Cardiac muscle cell (in vitro differentiated cells and primary cell): Measurements from ENCODE around the gene LMAN1L. TPM values are rescaled to one million over a fixed set of nuclear protein-coding genes. Genes with fewer than 3 reads are reported as not detected.

Source experiments
- DNase-seq, 2 donors: peaks; one replicate each; pipeline versions ENCODE4 v3.0.0 to v3.0.0-alpha.2; 2010 to 2017; ENCODE audit warnings: low read depth in 1 of 2, low spot score in 1 of 2
- H3K27ac ChIP-seq: fragments of 200-600 bp; sonication (generic); 2 replicates; pipeline ENCODE4 v1.5.1; 2016
- H3K27me3 ChIP-seq: fragments of 200-600 bp; sonication (generic); 2 replicates; pipeline ENCODE4 v1.6.0; 2016; ENCODE audit warnings: control low read depth
- H3K36me3 ChIP-seq: fragments of 200-600 bp; sonication (generic); 2 replicates; pipeline ENCODE4 v1.5.1; 2016; ENCODE audit warnings: control low read depth
- H3K4me1 ChIP-seq: fragments of 200-600 bp; sonication (generic); 2 replicates; pipeline ENCODE4 v1.8.1; 2017; ENCODE audit warnings: low read depth, mild to moderate bottlenecking, mixed run types
- H3K4me3 ChIP-seq: fragments of 200-600 bp; sonication (generic); 2 replicates; pipeline ENCODE4 v1.5.1; 2016; ENCODE audit warnings: mild to moderate bottlenecking
- H3K9me3 ChIP-seq: fragments of 200-600 bp; sonication (generic); 2 replicates; pipeline ENCODE4 v1.5.1; 2017; ENCODE audit warnings: low read depth, mild to moderate bottlenecking, control low read depth
- polyA plus RNA-seq: library from polyadenylated mRNA; unstranded; fragments of >200 nt; fragmentation: Nextera tagmentation; extraction: Ambion mirVana; gene quantifications from 2 replicates; pipeline ENCODE4 v1.2.1, GENCODE V29; 2016
- total RNA-seq: library from RNA; depleted of rRNA; stranded (reverse); fragments of >200 nt; gene quantifications from 2 replicates; pipeline ENCODE4 v1.2.3, GENCODE V29; 2016
- TF ChIP-seq, protein P1 (sequence below): IDR thresholded peaks from 2 replicates; pipeline ENCODE4 v1.5.1; 2012; ENCODE audit warnings: low read depth, mild to moderate bottlenecking, low read length

The LMAN1L gene
- total and polyA plus RNA-seq, 2 experiments from 2014 or later, result not detected

DNA sequence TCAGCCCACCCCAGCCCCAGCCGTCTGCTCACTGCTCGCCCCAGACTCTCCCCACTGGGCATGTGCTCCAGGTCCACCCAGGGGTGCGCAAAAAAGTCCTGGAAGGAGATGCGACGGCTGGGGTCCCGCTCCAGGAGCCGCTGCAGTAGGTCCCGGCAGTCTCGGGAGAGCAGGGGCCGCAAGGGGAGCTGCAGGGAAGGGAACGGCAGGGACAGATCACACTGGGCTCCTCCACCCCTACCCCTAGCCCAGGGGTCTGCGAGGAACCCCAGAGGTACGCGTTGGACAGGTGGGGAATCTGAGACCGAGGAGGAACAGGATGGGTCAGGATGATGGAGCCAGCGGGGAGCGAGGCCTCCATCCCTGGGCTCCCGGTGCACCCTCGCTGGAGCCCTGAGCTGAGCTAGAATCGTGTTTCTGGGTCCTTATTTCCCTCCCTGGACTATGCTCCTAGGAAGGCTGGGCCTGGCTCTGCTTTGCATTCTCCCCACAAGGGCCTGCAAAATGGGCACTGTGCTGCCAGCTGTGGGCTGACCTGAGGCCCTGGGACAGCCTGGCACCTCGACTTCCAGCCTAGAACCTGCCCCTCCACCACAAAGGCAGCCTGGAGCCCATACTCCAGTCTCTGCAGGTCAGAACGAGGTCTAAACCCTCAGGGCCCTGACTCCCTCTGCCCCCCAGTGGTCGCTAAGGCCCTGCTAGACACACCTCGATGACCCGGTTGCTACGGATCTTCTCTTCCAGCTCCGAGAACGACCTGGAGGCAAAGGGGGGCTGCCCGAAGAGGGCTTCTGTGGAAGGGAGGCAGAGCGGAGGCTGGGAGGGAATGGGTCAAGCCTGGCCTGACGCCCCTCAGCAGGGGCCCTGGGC, 27.1 kb downstream of the LMAN1L start:
- Histone ChIP-seq H3K4me3 (no peak overlapping the region), H3K9me3 (no peaks in the 10 kb centered on the region), H3K27me3 (no peaks in the 10 kb centered on the region), H3K36me3 (no peaks in the 10 kb centered on the region), H3K27ac (no peak overlapping the region), H3K4me1 (peaks cover 5% of the 10 kb centered on the region)
- no peak for DNase-seq
- TF ChIP-seq, protein P1, sequence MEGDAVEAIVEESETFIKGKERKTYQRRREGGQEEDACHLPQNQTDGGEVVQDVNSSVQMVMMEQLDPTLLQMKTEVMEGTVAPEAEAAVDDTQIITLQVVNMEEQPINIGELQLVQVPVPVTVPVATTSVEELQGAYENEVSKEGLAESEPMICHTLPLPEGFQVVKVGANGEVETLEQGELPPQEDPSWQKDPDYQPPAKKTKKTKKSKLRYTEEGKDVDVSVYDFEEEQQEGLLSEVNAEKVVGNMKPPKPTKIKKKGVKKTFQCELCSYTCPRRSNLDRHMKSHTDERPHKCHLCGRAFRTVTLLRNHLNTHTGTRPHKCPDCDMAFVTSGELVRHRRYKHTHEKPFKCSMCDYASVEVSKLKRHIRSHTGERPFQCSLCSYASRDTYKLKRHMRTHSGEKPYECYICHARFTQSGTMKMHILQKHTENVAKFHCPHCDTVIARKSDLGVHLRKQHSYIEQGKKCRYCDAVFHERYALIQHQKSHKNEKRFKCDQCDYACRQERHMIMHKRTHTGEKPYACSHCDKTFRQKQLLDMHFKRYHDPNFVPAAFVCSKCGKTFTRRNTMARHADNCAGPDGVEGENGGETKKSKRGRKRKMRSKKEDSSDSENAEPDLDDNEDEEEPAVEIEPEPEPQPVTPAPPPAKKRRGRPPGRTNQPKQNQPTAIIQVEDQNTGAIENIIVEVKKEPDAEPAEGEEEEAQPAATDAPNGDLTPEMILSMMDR, result no peak

DNA sequence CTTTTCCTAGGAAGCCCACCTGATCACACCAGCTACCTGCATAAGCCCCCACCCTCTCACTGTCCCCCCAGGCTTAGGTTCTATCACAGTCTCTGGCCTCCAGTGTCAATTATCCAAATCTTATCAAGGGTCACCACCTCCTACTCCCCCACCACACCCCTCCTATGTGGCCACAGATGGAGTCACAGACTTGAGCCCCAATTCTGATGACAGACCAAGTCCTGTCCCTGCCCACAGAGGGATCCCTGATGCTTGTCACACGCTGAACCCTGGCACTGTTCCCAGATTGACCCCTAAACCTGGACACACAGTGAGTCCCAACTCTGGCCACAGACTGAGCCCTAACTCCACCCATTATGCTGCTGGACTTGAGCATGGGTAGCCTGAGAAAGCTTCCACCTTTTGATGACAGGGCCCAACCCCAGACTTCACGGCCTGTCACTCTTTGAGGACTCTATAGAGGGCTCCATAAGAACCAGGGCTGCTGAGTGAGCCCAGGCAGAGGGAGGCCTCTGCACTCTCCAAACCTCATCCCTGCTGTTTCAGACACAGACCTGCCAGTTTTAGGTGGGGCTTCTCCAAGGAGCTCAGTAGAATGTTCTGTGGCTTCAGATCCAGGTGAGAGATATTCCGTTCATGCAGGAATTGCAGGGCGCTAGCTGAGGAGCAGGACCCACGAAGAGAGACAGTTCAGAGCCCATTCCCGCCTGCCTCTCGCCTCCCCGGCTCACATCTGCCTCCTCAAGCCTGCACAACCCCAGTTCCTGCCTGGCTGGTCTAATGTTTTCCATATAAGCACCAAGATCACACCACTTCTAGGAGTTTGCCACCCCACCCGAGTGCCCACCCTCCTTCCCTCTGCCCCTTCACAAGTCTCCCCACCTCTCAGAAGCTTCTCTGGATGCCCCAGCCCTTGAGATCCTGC, 28.5 kb downstream of the LMAN1L start:
- TF ChIP-seq, protein P1, result no peak
- Histone ChIP-seq H3K27me3 (no peaks in the 10 kb centered on the region), H3K36me3 (peaks cover 4% of the 10 kb centered on the region)

DNA sequence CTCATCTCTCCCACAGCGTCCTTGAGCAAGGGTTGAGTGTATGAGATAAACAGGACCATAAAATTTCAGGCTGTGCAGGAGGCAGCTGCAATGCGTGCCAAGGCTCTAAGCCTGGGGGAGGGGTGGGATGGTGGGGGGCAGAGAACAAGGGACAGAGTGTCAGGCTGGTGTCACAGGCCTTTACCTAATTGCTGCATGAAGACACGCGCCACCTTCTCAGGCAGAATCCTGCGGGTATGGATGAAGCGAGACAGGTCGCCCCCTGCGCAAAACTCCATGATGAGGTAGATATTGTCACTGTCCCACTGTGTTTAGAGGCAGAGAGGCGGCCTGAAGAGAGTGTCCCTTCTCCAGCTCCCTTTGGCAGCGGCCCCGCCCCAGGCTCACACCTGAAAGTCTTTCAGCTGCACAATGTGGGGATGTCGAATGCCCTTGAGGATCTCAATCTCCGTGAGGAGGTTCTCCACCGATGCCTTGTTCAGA, 29.3 kb downstream of the LMAN1L start:
- TF ChIP-seq, protein P1, result no peak
- no peaks in the 10 kb centered on the region for H3K9me3 ChIP-seq
- DNase-seq, result no peak
- H3K36me3 ChIP-seq, result peaks cover 4% of the 10 kb centered on the region
- H3K4me1 ChIP-seq, result peaks cover 5% of the 10 kb centered on the region
- no peaks in the 10 kb centered on the region for H3K27me3 ChIP-seq
- no peak overlapping the region for H3K27ac ChIP-seq
- peak overlapping the region; percentile 91 for H3K4me3 ChIP-seq

More for the DNA sequence above, 28.5 kb downstream of the LMAN1L start:
- no peak for DNase-seq
- H3K9me3 ChIP-seq, result no peaks in the 10 kb centered on the region
- H3K27ac ChIP-seq, result no peak overlapping the region
- peaks cover 5% of the 10 kb centered on the region for H3K4me1 ChIP-seq
- H3K4me3 ChIP-seq, result no peak overlapping the region

DNA sequence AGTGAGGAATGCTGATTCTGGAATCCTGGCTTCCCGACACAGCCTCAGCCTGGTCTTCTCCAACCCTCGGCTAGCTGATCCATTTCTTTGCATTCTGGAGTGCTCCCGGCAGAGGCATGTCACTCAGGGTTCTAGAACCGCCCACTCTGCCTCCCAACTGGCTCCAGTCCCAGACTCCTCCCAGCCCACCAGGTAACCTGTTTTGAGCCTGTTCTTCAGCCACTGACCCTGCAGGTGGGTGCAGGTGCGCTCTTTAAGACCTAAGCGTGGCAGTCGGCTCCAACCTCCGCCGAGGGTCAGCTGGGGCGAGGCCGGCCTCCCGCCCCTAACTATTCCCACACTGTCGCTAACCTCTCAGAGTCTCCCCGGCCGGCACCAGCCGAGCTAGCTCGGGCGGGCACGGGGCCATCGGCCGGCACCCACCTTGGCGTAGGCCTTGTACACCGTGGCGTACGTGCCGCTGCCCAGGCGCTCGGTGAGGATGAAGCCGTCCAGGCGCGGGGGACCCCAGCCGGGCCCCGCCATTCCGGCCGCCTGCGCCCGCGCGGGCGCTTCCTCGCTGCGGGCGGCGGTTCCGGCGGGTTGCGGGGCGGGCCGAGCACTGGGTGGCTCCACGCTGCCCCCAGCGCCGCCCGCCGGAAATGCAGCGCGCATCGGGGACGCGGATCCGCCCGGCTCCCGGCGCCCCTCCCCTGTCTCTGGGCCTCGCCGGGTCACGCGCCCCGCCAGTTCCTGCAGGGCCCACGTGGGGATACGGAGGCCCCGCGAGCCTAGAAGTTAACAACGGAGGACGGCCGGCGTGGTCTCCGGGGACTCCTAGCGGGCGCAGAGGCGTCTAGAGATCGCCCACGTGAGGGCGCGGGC, 30.2 kb downstream of the LMAN1L start, which contains the start of gene ULK3:
ULK3 (minus strand) TSS at position 576 of the 864 bp plus-strand sequence; CDS start at position 525, 51 bp downstream.
- no peaks in the 10 kb centered on the region for H3K9me3 ChIP-seq
- H3K4me1 ChIP-seq, result peaks cover 5% of the 10 kb centered on the region
- H3K27ac ChIP-seq, result peak within 1 kb of the TSS; percentile 88
- H3K4me3 ChIP-seq, result peak within 1 kb of the TSS; percentile 91
- TF ChIP-seq, protein P1, result peak; percentile 41
- DNase-seq, result peak; percentile 95
- peaks cover 4% of the 10 kb centered on the region for H3K36me3 ChIP-seq
- no peaks in the 10 kb centered on the region for H3K27me3 ChIP-seq

DNA sequence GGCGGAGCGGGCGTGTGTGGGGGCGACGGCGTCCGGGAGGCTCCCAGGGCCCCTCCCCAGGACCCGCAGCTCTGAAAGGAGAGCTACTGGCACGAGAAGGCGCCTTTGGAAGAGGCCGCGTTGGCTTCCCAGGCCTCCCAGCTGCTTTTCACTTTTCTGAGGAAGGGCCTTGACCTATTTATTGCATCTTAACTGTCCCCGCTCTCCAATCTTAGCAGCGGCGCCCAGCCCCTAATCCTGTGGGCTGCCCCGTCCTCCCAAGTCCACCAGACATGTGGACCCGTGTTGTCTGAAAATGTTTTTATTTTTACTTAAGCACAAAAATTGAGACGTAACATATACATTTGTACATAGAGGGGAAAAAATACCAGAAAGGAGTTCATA, 30.8 kb downstream of the LMAN1L start:
- DNase-seq, result no peak
- H3K36me3 ChIP-seq, result peaks cover 7% of the 10 kb centered on the region
- no peaks in the 10 kb centered on the region for H3K9me3 ChIP-seq
- TF ChIP-seq, protein P1, result no peak
- no peaks in the 10 kb centered on the region for H3K27me3 ChIP-seq
- H3K4me3 ChIP-seq, result peak overlapping the region; percentile 91
- peak overlapping the region; percentile 88 for H3K27ac ChIP-seq
- peaks cover 5% of the 10 kb centered on the region for H3K4me1 ChIP-seq
